Measurements from ENCODE around the gene ASPM.
"Not testable (repeated sequence)": the region's sequence is repeated elsewhere in the genome, so short reads cannot be mapped to it uniquely, and the experiment has no call there.

Gene ASPM

DNA sequence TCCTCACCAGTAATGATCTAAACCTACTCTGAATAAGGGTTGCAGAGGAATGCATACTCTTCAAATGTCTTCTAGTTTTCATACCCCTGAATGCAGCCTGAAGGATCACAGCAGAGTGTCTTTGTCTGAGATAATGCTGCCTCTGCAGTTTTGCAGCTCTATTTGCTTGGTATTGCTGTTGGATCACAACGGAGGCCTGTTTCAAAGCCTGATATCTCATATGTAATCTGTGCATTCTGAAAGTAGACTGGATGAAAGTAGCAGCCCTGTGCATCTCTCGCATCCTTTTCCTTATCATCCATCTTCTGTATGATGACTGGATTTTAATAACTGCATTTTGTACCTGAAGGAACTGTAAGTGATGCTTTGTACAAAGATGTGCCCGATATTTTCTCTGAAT, 44.5 kb downstream of the ASPM start:
- no peak for DNase-seq (ENCODE audit: low read depth in 1 of 2, low spot score in 1 of 2)
- Histone ChIP-seq H3K4me3 (replicated peaks; ENCODE audit: insufficient read depth, low read length) (no peak overlapping the region), H3K27me3 (ENCODE audit: insufficient read depth, poor library complexity, severe bottlenecking) (no peaks in the 10 kb centered on the region), H3K27ac (replicated peaks) (no peak overlapping the region)
- TF ChIP-seq SPI1 (IDR thresholded peaks at IDR 0.05; ENCODE audit: borderline replicate concordance, low read depth) (no peak), POLR2AphosphoS5 (IDR thresholded peaks at IDR 0.05; ENCODE audit: low read depth) (no peak)
- TF ChIP-seq, protein P1, sequence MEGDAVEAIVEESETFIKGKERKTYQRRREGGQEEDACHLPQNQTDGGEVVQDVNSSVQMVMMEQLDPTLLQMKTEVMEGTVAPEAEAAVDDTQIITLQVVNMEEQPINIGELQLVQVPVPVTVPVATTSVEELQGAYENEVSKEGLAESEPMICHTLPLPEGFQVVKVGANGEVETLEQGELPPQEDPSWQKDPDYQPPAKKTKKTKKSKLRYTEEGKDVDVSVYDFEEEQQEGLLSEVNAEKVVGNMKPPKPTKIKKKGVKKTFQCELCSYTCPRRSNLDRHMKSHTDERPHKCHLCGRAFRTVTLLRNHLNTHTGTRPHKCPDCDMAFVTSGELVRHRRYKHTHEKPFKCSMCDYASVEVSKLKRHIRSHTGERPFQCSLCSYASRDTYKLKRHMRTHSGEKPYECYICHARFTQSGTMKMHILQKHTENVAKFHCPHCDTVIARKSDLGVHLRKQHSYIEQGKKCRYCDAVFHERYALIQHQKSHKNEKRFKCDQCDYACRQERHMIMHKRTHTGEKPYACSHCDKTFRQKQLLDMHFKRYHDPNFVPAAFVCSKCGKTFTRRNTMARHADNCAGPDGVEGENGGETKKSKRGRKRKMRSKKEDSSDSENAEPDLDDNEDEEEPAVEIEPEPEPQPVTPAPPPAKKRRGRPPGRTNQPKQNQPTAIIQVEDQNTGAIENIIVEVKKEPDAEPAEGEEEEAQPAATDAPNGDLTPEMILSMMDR (IDR thresholded peaks at IDR 0.05; ENCODE audit: insufficient read depth, low read length), result no peak

GRCh38 chr1:197100677-197101076, 45.8 kb downstream of the ASPM start:
- TF ChIP-seq SPI1 (IDR thresholded peaks at IDR 0.05; ENCODE audit: borderline replicate concordance, low read depth), result no peak
- no peaks in the 10 kb centered on the region for H3K27me3 ChIP-seq (ENCODE audit: insufficient read depth, poor library complexity, severe bottlenecking)
- no peak for DNase-seq (ENCODE audit: low read depth in 1 of 2, low spot score in 1 of 2)
- H3K27ac ChIP-seq (replicated peaks), result no peak overlapping the region
- no peak overlapping the region for H3K4me3 ChIP-seq (replicated peaks; ENCODE audit: insufficient read depth, low read length)

- Histone ChIP-seq H3K27ac (replicated peaks) (no peak overlapping the region), H3K27me3 (ENCODE audit: insufficient read depth, poor library complexity, severe bottlenecking) (no peaks in the 10 kb centered on the region), H3K4me3 (replicated peaks; ENCODE audit: insufficient read depth, low read length) (no peak overlapping the region)
- TF ChIP-seq, protein P2, sequence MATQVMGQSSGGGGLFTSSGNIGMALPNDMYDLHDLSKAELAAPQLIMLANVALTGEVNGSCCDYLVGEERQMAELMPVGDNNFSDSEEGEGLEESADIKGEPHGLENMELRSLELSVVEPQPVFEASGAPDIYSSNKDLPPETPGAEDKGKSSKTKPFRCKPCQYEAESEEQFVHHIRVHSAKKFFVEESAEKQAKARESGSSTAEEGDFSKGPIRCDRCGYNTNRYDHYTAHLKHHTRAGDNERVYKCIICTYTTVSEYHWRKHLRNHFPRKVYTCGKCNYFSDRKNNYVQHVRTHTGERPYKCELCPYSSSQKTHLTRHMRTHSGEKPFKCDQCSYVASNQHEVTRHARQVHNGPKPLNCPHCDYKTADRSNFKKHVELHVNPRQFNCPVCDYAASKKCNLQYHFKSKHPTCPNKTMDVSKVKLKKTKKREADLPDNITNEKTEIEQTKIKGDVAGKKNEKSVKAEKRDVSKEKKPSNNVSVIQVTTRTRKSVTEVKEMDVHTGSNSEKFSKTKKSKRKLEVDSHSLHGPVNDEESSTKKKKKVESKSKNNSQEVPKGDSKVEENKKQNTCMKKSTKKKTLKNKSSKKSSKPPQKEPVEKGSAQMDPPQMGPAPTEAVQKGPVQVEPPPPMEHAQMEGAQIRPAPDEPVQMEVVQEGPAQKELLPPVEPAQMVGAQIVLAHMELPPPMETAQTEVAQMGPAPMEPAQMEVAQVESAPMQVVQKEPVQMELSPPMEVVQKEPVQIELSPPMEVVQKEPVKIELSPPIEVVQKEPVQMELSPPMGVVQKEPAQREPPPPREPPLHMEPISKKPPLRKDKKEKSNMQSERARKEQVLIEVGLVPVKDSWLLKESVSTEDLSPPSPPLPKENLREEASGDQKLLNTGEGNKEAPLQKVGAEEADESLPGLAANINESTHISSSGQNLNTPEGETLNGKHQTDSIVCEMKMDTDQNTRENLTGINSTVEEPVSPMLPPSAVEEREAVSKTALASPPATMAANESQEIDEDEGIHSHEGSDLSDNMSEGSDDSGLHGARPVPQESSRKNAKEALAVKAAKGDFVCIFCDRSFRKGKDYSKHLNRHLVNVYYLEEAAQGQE (IDR thresholded peaks at IDR 0.05; ENCODE audit: insufficient replicate concordance, low read depth), result no peak
- TF ChIP-seq SPI1 (IDR thresholded peaks at IDR 0.05; ENCODE audit: borderline replicate concordance, low read depth) (no peak), GABPA (IDR thresholded peaks at IDR 0.05; ENCODE audit: low read depth) (no peak), POLR2AphosphoS5 (IDR thresholded peaks at IDR 0.05; ENCODE audit: low read depth) (no peak)
- TF ChIP-seq, protein P1 (IDR thresholded peaks at IDR 0.05; ENCODE audit: insufficient read depth, low read length), result no peak
- DNase-seq (ENCODE audit: low read depth in 1 of 2, low spot score in 1 of 2), result no peak
Measured at GRCh38 chr1:197099444-197099843, 47.0 kb downstream of the ASPM start.

- H3K4me3 ChIP-seq (replicated peaks; ENCODE audit: insufficient read depth, low read length); H3K27me3 ChIP-seq (ENCODE audit: insufficient read depth, poor library complexity, severe bottlenecking); H3K27ac ChIP-seq (replicated peaks); DNase-seq (ENCODE audit: low read depth in 1 of 2, low spot score in 1 of 2): not testable (repeated sequence)
Measured at GRCh38 chr1:197096971-197097370, 49.5 kb downstream of the ASPM start.

DNA sequence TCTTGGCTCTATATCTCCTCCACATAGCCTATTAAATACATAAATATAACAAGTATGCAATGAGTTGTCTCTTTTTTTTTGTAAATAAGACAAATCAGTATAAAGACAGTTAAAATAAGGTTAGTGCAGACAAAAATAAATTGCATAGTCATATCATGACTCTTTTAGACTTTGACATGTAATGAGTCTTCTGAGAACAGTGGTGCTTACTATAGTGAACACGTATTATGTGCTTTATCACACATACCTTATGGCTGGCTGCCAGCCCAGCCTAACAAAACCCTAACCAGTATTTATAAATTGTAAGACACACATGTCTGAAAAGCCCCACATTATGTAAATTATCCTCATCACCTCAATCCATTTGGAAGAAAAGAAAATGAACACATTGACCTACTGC, 50.3 kb downstream of the ASPM start:
- TF ChIP-seq SPI1 (IDR thresholded peaks at IDR 0.05; ENCODE audit: borderline replicate concordance, low read depth), result no peak
- TF ChIP-seq GABPA (IDR thresholded peaks at IDR 0.05; ENCODE audit: low read depth), result no peak
- TF ChIP-seq, protein P2 (IDR thresholded peaks at IDR 0.05; ENCODE audit: insufficient replicate concordance, low read depth), result no peak
- TF ChIP-seq, protein P1 (IDR thresholded peaks at IDR 0.05; ENCODE audit: insufficient read depth, low read length), result no peak
- no peak for TF ChIP-seq POLR2AphosphoS5 (IDR thresholded peaks at IDR 0.05; ENCODE audit: low read depth)
- DNase-seq (ENCODE audit: low read depth in 1 of 2, low spot score in 1 of 2), result no peak
- Histone ChIP-seq H3K27ac (replicated peaks) (no peak overlapping the region), H3K27me3 (ENCODE audit: insufficient read depth, poor library complexity, severe bottlenecking) (no peaks in the 10 kb centered on the region), H3K4me3 (replicated peaks; ENCODE audit: insufficient read depth, low read length) (no peak overlapping the region)
